Omental fat pad (tissue), 4 donors: ENCODE measurements around the gene BMPER. TPM values are rescaled to one million over a fixed set of nuclear protein-coding genes. Genes with fewer than 3 reads are reported as not detected.

Source experiments
- ATAC-seq: fragments of 150-250 bp; one replicate; pipeline ENCODE4 v1.9.1; 2016; ENCODE audit warnings: mild to moderate bottlenecking, moderate library complexity; ENCODE audit not compliant: low FRiP score
- DNase-seq: peaks from one replicate; pipeline ENCODE4 v3.0.0-alpha.2; 2019; ENCODE audit warnings: low spot score
- CTCF ChIP-seq, 3 donors: fragments of 450-650 bp; IDR thresholded peaks; one replicate each; pipeline ENCODE4 v1.5.1; 2016 to 2017; ENCODE audit warnings: antibody characterized with exemption in 3 of 3, mild to moderate bottlenecking in 3 of 3, moderate library complexity in 2 of 3
- total RNA-seq, 4 donors: library from RNA; depleted of rRNA; stranded (reverse); fragments of >200 nt; gene quantifications; one replicate each; pipeline ENCODE4 v1.1.0, GENCODE V29; 2016

BMPER gene
- total RNA-seq, 4 donors from 2014 or later = 5.4 to 32.5 (median 16.6) TPM

DNA sequence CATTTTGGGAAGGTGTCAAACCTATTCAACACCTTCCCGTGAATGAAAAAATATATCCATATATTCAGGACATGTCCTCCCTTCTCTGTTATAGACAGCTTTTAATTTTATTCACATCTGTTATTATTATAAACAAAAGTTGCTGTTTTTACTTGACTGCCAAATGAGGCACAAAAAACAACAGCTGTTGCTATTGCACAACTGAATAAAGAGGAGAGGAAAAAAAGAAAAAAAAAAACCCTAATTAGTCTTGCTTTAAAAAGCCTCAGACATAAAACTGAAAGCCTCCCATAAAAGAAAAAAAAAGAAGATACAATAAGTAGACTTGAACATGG is 153.4 kb downstream of the BMPER start:
- no peak for DNase-seq
- no peak for ATAC-seq
- TF ChIP-seq CTCF (IDR thresholded peaks at IDR 0.05) = no peak

GRCh38 chr7:34059136-34059828 is 153.9 kb downstream of the BMPER start:
- ATAC-seq (no peak), DNase-seq (no peak)
- no peak for TF ChIP-seq CTCF (IDR thresholded peaks at IDR 0.05)

DNA sequence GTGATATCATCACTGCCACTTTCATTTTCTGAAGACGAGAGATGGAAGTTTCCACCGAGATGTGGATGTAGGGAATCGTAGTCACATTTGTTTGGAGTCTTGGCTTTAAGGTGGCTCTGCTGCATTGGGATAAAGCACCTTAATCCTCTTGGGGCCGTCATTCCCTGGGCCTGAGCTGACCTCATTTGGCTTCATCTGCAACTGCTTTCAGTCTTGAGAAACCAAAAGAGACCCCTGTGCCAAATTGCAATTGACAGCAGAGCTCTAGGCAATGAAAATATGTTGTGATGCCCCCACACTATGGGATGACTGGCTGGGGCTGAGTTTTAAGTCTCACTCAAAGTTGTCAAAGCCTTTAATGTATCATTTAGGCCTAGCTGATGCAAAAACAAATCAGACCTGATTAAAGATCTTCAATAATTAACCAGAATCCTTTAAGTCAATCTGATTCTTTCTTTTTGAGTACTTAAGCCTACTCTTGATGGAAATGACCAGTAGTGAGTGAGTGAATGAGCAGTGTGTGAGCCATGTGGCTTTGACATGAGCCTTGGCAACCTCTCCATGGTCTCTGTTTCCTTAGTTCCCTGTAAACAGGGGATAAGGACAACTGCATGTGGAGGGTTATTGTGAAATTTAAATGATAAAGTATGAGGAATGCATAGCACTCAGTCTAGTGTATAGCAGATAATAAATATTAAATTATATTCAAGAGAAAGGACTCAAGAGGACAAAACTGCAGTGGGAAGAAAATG is 155.0 kb downstream of the BMPER start:
- no peak for TF ChIP-seq CTCF (IDR thresholded peaks at IDR 0.05)
- DNase-seq (no peak), ATAC-seq (peak; percentile 34)

DNA sequence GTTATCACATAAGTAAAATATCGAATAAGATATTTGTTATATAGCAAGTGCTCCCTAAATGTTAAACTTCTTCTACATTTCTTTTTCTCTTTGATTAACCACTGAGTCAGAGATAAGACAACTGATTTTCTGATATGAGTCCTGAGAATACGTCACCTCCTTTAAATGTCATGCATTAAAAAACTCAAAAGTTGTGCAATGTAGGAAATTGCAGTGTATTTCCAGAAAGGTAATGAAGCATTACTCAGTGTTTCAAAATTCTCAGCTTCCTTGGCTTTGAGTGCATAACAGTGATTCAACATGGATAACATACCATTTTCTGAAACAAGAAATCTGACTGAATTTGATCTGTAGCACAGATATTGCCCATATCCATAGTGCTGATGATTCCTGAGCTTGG is 155.8 kb downstream of the BMPER start:
- peak; percentile 74 for ATAC-seq
- TF ChIP-seq CTCF (IDR thresholded peaks at IDR 0.05) = no peak
- DNase-seq = no peak

DNA sequence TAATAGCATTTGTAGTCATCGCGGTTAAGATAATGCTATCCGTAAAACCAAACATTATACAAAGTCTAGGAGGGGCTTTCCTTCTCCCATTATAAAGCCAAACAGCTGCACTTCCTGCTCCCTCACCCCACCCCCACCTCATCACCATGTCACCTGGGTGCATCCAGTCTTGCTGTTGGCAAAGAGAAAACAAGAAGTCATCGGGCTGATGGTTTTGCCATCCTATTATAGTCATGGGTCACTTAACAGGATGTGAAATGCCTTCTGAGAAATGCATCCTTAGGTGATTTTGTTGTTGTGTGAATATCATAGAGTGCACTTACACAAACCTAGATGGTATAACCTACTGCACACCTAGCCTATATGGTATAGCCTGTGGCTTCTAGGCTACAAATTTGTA is 157.0 kb downstream of the BMPER start:
- TF ChIP-seq CTCF (IDR thresholded peaks at IDR 0.05) = no peak
- ATAC-seq (no peak), DNase-seq (no peak)

DNA sequence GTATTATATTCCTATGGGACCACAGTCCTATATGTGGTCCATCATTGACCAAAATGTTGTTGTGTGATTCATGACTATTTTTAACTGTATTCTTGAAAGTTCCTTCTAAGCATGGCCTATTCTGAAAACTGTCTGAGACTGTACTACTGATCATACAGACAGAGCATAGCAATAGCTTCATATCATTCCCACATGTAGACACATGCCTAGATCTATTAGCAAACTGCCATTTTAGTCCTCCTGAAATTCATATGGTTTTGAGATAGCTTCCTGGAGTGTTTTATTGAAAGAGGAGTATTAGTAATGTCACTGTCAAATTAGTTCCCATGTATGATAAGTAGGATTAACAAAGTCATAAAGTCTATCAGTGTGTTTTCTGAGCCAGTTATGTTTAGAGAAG is 157.5 kb downstream of the BMPER start:
- no peak for ATAC-seq
- no peak for DNase-seq
- no peak for TF ChIP-seq CTCF (IDR thresholded peaks at IDR 0.05)
